Large intestine (tissue), 3 donors: ENCODE measurements around the gene NECAP2. TPM values are rescaled to one million over a fixed set of nuclear protein-coding genes. Genes with fewer than 3 reads are reported as not detected.
"Not testable (repeated sequence)": the region's sequence is repeated elsewhere in the genome, so short reads cannot be mapped to it uniquely, and the experiment has no call there.

Experiments used
- DNase-seq, 2 donors: peaks; one replicate each; pipeline versions ENCODE4 v3.0.0 to v3.0.0-alpha.2; 2013
- H3K27ac ChIP-seq: one replicate; pipeline ENCODE4 v1.5.1; 2013; ENCODE audit warnings: low read length
- H3K27me3 ChIP-seq: 2 replicates; pipeline ENCODE4 v1.6.1; 2013; ENCODE audit warnings: low read length; ENCODE audit not compliant: control insufficient read depth, insufficient read depth
- H3K36me3 ChIP-seq: 2 replicates; pipeline ENCODE4 v1.6.1; 2013; ENCODE audit warnings: low read length; ENCODE audit not compliant: control insufficient read depth, insufficient read depth
- H3K4me1 ChIP-seq: one replicate; pipeline ENCODE4 v1.6.1; 2013; ENCODE audit warnings: low read length; ENCODE audit not compliant: control insufficient read depth, insufficient read depth
- H3K4me3 ChIP-seq: one replicate; pipeline ENCODE4 v1.5.1; 2013; ENCODE audit warnings: low read length
- H3K9me3 ChIP-seq: one replicate; pipeline ENCODE4 v1.6.1; 2013; ENCODE audit warnings: mild to moderate bottlenecking, low read depth, low read length, moderate library complexity; ENCODE audit not compliant: control insufficient read depth
- WGBS: methylation state at CpG from one replicate; pipeline ENCODE4 v1.1.5; 2013; ENCODE audit warnings: low lambda C conversion rate; ENCODE audit not compliant: insufficient coverage; 5-methylcytosine and 5-hydroxymethylcytosine counted together
- polyA plus RNA-seq: library from polyadenylated mRNA; unstranded; fragments of 120-200 nt; gene quantifications from one replicate; pipeline ENCODE4 v1.2.1, GENCODE V29; 2013

Gene NECAP2
- polyA plus RNA-seq, 1 donor, result 44.5 TPM

GRCh38 chr1:16492937-16493336, 52.4 kb downstream of the NECAP2 start:
- not testable (repeated sequence) for H3K4me3 ChIP-seq, DNase-seq, H3K27me3 ChIP-seq, H3K4me1 ChIP-seq, H3K36me3 ChIP-seq, H3K9me3 ChIP-seq, H3K27ac ChIP-seq
- 100% methylated on average over 1 of the region's 7 CpGs for WGBS

GRCh38 chr1:16493731-16494130, 53.2 kb downstream of the NECAP2 start:
- not testable (repeated sequence) for H3K27ac ChIP-seq, H3K4me1 ChIP-seq, H3K27me3 ChIP-seq, H3K9me3 ChIP-seq, H3K4me3 ChIP-seq, H3K36me3 ChIP-seq, DNase-seq
- no CpG with 5 or more reads among the region's 9 CpGs for WGBS

GRCh38 chr1:16497474-16497904, 57.0 kb downstream of the NECAP2 start:
- not testable (repeated sequence) for H3K9me3 ChIP-seq

GRCh38 chr1:16498047-16498446, 57.5 kb downstream of the NECAP2 start:
- not testable (repeated sequence) for H3K27me3 ChIP-seq, DNase-seq, H3K36me3 ChIP-seq, H3K9me3 ChIP-seq, H3K27ac ChIP-seq, H3K4me1 ChIP-seq
- H3K4me3 ChIP-seq, result peak overlapping the region; percentile 53
- no CpG with 5 or more reads among the region's 10 CpGs for WGBS

More at GRCh38 chr1:16497474-16497904, 57.0 kb downstream of the NECAP2 start:
- not testable (repeated sequence) for H3K36me3 ChIP-seq, H3K4me1 ChIP-seq, H3K27me3 ChIP-seq, H3K4me3 ChIP-seq, DNase-seq, H3K27ac ChIP-seq
- WGBS, result no CpG with 5 or more reads among the region's 5 CpGs

- Histone ChIP-seq H3K27me3 (no peaks in the 10 kb centered on the region), H3K36me3 (no peaks in the 10 kb centered on the region), H3K4me1 (no peaks in the 10 kb centered on the region), H3K9me3 (peaks cover 2% of the 10 kb centered on the region), H3K27ac (peak overlapping the region; percentile 65), H3K4me3 (peak overlapping the region; percentile 87)
- no CpG with 5 or more reads among the region's 108 CpGs for WGBS
- peak; percentile 86 to 91 for DNase-seq
These were observed 58.3 kb downstream of the NECAP2 start for GRCh38 chr1:16498573-16499413.

- WGBS, result no CpG with 5 or more reads among the region's 11 CpGs
- DNase-seq, H3K4me1 ChIP-seq, H3K9me3 ChIP-seq, H3K4me3 ChIP-seq, H3K27ac ChIP-seq, H3K36me3 ChIP-seq, H3K27me3 ChIP-seq: not testable (repeated sequence)
These were observed 59.9 kb downstream of the NECAP2 start for GRCh38 chr1:16500466-16500865.

- WGBS, result no CpG with 5 or more reads among the region's 5 CpGs
- not testable (repeated sequence) for H3K36me3 ChIP-seq, H3K4me1 ChIP-seq
These were observed 60.5 kb downstream of the NECAP2 start for GRCh38 chr1:16500975-16501374.

GRCh38 chr1:16501446-16501845, 60.9 kb downstream of the NECAP2 start:
- not testable (repeated sequence) for DNase-seq, H3K36me3 ChIP-seq, H3K27me3 ChIP-seq, H3K27ac ChIP-seq, H3K4me3 ChIP-seq, H3K9me3 ChIP-seq, H3K4me1 ChIP-seq
- no CpG with 5 or more reads among the region's 8 CpGs for WGBS

More at GRCh38 chr1:16500975-16501374, 60.5 kb downstream of the NECAP2 start:
- not testable (repeated sequence) for H3K9me3 ChIP-seq, H3K27me3 ChIP-seq, H3K4me3 ChIP-seq, DNase-seq, H3K27ac ChIP-seq

GRCh38 chr1:16503494-16503893, 63.0 kb downstream of the NECAP2 start:
- H3K36me3 ChIP-seq, result no peaks in the 10 kb centered on the region
- no peaks in the 10 kb centered on the region for H3K4me1 ChIP-seq
- DNase-seq, result no peak
- WGBS, result no CpG with 5 or more reads among the region's 2 CpGs
- H3K4me3 ChIP-seq, result no peak overlapping the region
- peaks cover under 1% of the 10 kb centered on the region for H3K9me3 ChIP-seq
- H3K27ac ChIP-seq, result no peak overlapping the region
- no peaks in the 10 kb centered on the region for H3K27me3 ChIP-seq

- WGBS, result no CpG with 5 or more reads among the region's 2 CpGs
- H3K27ac ChIP-seq, H3K27me3 ChIP-seq, DNase-seq, H3K4me1 ChIP-seq, H3K36me3 ChIP-seq, H3K9me3 ChIP-seq, H3K4me3 ChIP-seq: not testable (repeated sequence)
These were observed 65.3 kb downstream of the NECAP2 start for GRCh38 chr1:16505870-16506269.
